Neural progenitor cell (in vitro differentiated cells): Measurements from ENCODE around the gene SPRING1. TPM values are rescaled to one million over a fixed set of nuclear protein-coding genes. Genes with fewer than 3 reads are reported as not detected.
A peak's percentile ranks its signal among the peaks of the same experiment; 100 is the strongest.

Experiments
- DNase-seq: peaks from one replicate; pipeline ENCODE4 v3.0.0-alpha.2; 2016; ENCODE audit warnings: low spot score
- H2AFZ ChIP-seq: fragments of 200-600 bp; sonication (generic); replicated peaks from 2 replicates; pipeline ENCODE4 v1.6.1; 2016; ENCODE audit warnings: antibody characterized with exemption
- H3F3A ChIP-seq: fragments of 200-600 bp; sonication (generic); 2 replicates; pipeline ENCODE4 v1.6.1; 2016; ENCODE audit warnings: antibody characterized with exemption, low read depth
- H3K27ac ChIP-seq: fragments of 200-600 bp; sonication (generic); 2 replicates; pipeline ENCODE4 v1.5.1; 2016; ENCODE audit warnings: mild to moderate bottlenecking
- H3K27me3 ChIP-seq: fragments of 200-600 bp; sonication (generic); 2 replicates; pipeline ENCODE4 v1.6.1; 2016; ENCODE audit warnings: mild to moderate bottlenecking, moderate library complexity
- H3K36me3 ChIP-seq: fragments of 200-600 bp; sonication (generic); 2 replicates; pipeline ENCODE4 v1.5.1; 2016
- H3K4me1 ChIP-seq: fragments of 200-600 bp; sonication (generic); 2 replicates; pipeline ENCODE4 v1.6.1; 2016; ENCODE audit warnings: mixed run types
- H3K4me2 ChIP-seq: fragments of 200-600 bp; sonication (generic); 2 replicates; pipeline ENCODE4 v1.6.1; 2016
- H3K4me3 ChIP-seq: fragments of 200-600 bp; sonication (generic); 2 replicates; pipeline ENCODE4 v1.5.1; 2016
- H3K79me2 ChIP-seq: fragments of 200-600 bp; sonication (generic); 2 replicates; pipeline ENCODE4 v1.6.1; 2016; ENCODE audit warnings: low read depth
- H3K9ac ChIP-seq: fragments of 200-600 bp; sonication (generic); 2 replicates; pipeline ENCODE4 v1.6.1; 2016
- H3K9me3 ChIP-seq: fragments of 200-600 bp; sonication (generic); 2 replicates; pipeline ENCODE4 v1.5.1; 2016; ENCODE audit warnings: low read depth
- H4K20me1 ChIP-seq: fragments of 200-600 bp; sonication (generic); 2 replicates; pipeline ENCODE4 v1.6.1; 2016; ENCODE audit warnings: low read depth
- H3K27ac Mint-ChIP-seq: 3 replicates; pipeline ENCODE4 v1.8.0; 2021; ENCODE audit warnings: mixed read lengths
- H3K27me3 Mint-ChIP-seq: 2 replicates; pipeline ENCODE4 v1.8.0; 2022; ENCODE audit warnings: low read depth, mild to moderate bottlenecking, inconsistent platforms, moderate library complexity, mixed read lengths; ENCODE audit not compliant: insufficient read depth
- H3K36me3 Mint-ChIP-seq: 3 replicates; pipeline ENCODE4 v1.8.0; 2021; ENCODE audit warnings: mixed read lengths
- H3K4me1 Mint-ChIP-seq: 3 replicates; pipeline ENCODE4 v1.8.0; 2021; ENCODE audit warnings: mixed read lengths
- H3K4me3 Mint-ChIP-seq: 3 replicates; pipeline ENCODE4 v1.8.0; 2021; ENCODE audit warnings: mild to moderate bottlenecking, moderate library complexity, mixed read lengths
- H3K9me3 Mint-ChIP-seq: 3 replicates; pipeline ENCODE4 v1.8.0; 2020; ENCODE audit warnings: mixed read lengths
- EZH2 ChIP-seq: fragments of 200-600 bp; sonication (generic); IDR thresholded peaks from 2 replicates; pipeline ENCODE4 v1.6.1; 2017; ENCODE audit warnings: antibody characterized with exemption, mild to moderate bottlenecking, moderate library complexity
- EZH2phosphoT487 ChIP-seq: fragments of 200-600 bp; sonication (generic); IDR thresholded peaks from 2 replicates; pipeline ENCODE4 v1.6.1; 2017; ENCODE audit warnings: antibody characterized with exemption
- total RNA-seq: library from RNA; depleted of rRNA; stranded (reverse); fragments of >200 nt; gene quantifications from 2 replicates; pipeline ENCODE4 v1.2.3, GENCODE V29; 2015; ENCODE audit warnings: low replicate concordance
- TF ChIP-seq, protein P1 (sequence below): fragments of 200-600 bp; sonication (generic); IDR thresholded peaks from 2 replicates; pipeline ENCODE4 v1.5.1; 2017; ENCODE audit warnings: antibody characterized with exemption, mild to moderate bottlenecking

SPRING1 gene, protein sequence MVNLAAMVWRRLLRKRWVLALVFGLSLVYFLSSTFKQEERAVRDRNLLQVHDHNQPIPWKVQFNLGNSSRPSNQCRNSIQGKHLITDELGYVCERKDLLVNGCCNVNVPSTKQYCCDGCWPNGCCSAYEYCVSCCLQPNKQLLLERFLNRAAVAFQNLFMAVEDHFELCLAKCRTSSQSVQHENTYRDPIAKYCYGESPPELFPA
- total RNA-seq = 40.4 and 41.9 TPM in 2 replicates

DNA sequence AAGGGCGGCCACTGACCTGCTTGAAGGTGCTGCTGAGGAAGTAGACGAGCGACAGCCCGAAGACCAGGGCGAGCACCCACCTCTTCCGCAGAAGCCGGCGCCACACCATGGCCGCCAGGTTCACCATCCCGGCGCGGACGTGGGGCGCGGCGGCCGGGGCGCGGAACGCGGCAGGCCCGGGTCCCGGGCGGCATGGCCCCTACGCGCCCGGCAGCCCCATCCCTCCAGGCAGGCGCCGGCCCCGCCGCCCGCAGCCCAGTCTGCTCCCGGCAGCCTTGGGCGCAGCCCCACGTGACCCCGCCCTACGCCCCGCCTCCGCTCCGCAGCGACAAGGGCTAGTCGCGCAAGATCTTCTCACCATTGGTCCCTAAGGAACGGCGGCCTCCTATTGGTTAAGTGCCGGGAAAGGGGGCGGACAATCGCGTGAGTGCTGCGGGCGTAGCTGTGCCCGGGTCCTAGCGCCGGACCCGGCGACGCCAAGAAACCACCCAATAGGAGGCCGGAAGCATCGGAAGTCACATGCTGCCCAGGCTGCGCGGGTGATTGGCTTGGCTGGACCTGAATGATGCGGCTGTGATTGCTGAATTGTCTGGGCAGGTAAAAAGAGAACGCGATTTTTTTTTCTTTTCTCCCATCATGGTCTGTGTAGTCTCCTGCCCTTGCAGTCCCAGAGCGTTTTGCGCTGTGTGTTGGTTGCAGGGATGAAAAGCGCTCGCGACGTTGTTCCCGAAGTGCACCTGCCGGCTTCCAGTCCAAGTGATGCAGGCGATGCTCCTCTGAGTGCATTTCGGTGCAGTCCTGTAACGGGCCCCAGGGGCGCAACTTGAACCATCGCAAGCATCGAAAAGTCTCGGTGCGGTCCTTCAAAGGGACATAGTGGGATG, at the start of gene SPRING1, which contains the start of gene RNFT2:
Gene SPRING1 (minus strand): TSS at position 296 of the 884 bp plus-strand sequence. CDS start 169 bp downstream, at position 127.
Gene RNFT2 (plus strand): TSS at position 542 of the 884 bp plus-strand sequence. CDS start 2,183 bp downstream, outside the sequence.
- H3K27ac Mint-ChIP-seq = peak within 1 kb of the TSS; percentile 77
- H3K4me1 Mint-ChIP-seq = peaks cover 28% of the 10 kb centered on the region
- Histone ChIP-seq H2AFZ (peak within 1 kb of the TSS; percentile 97), H3K27me3 (no peaks in the 10 kb centered on the region), H3K36me3 (no peaks in the 10 kb centered on the region), H3K4me1 (peaks cover 13% of the 10 kb centered on the region), H3K9me3 (no peaks in the 10 kb centered on the region), H4K20me1 (peaks cover 25% of the 10 kb centered on the region), H3K79me2 (peaks cover 57% of the 10 kb centered on the region), H3K4me2 (peak within 1 kb of the TSS; percentile 95), H3F3A (peaks cover 5% of the 10 kb centered on the region), H3K27ac (no peak within 1 kb of the TSS), H3K9ac (peak within 1 kb of the TSS; percentile 57), H3K4me3 (peak within 1 kb of the TSS; percentile 74)
- H3K27me3 Mint-ChIP-seq = no peaks in the 10 kb centered on the region
- TF ChIP-seq EZH2 (no peak), EZH2phosphoT487 (no peak)
- TF ChIP-seq, protein P1, sequence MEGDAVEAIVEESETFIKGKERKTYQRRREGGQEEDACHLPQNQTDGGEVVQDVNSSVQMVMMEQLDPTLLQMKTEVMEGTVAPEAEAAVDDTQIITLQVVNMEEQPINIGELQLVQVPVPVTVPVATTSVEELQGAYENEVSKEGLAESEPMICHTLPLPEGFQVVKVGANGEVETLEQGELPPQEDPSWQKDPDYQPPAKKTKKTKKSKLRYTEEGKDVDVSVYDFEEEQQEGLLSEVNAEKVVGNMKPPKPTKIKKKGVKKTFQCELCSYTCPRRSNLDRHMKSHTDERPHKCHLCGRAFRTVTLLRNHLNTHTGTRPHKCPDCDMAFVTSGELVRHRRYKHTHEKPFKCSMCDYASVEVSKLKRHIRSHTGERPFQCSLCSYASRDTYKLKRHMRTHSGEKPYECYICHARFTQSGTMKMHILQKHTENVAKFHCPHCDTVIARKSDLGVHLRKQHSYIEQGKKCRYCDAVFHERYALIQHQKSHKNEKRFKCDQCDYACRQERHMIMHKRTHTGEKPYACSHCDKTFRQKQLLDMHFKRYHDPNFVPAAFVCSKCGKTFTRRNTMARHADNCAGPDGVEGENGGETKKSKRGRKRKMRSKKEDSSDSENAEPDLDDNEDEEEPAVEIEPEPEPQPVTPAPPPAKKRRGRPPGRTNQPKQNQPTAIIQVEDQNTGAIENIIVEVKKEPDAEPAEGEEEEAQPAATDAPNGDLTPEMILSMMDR = peak; percentile 44
- DNase-seq = peak; percentile 99
- H3K36me3 Mint-ChIP-seq = peaks cover 10% of the 10 kb centered on the region
- H3K4me3 Mint-ChIP-seq = peak within 1 kb of the TSS; percentile 97
- no peaks in the 10 kb centered on the region for H3K9me3 Mint-ChIP-seq

DNA sequence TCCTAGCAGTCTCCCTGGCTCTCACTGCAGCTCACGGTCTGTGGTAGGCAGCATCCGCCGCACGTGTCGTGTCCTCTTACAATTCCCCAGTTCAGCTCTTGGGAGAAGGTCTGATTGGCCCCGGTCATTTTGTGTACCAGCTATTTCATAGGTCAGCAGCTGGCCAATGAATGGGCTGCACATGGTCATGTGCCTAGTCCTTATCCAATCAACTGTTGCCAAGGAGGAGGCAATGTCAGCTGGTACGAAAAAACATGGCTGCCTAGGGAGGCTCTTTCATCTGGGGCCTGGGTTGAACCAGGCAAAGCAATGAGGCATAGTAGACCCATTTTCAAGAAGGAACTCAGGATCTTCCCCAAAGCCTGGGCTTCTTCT, 46.4 kb upstream of the SPRING1 start:
- no peak overlapping the region for H2AFZ ChIP-seq
- H3K9ac ChIP-seq = no peak overlapping the region
- no peak overlapping the region for H3K27ac Mint-ChIP-seq
- H3K27me3 Mint-ChIP-seq = peaks cover 5% of the 10 kb centered on the region
- H3K79me2 ChIP-seq = no peaks in the 10 kb centered on the region
- H3K4me3 Mint-ChIP-seq = no peak overlapping the region
- no peaks in the 10 kb centered on the region for H3K4me1 ChIP-seq
- H3K4me1 Mint-ChIP-seq = no peaks in the 10 kb centered on the region
- no peaks in the 10 kb centered on the region for H3K9me3 ChIP-seq
- H3K27me3 ChIP-seq = no peaks in the 10 kb centered on the region
- peaks cover 2% of the 10 kb centered on the region for H3K9me3 Mint-ChIP-seq
- no peaks in the 10 kb centered on the region for H3F3A ChIP-seq
- no peaks in the 10 kb centered on the region for H3K36me3 ChIP-seq
- H3K4me3 ChIP-seq = no peak overlapping the region
- no peak overlapping the region for H3K4me2 ChIP-seq
- no peak overlapping the region for H3K27ac ChIP-seq
- peaks cover 42% of the 10 kb centered on the region for H3K36me3 Mint-ChIP-seq
- H4K20me1 ChIP-seq = no peaks in the 10 kb centered on the region
- no peak for TF ChIP-seq EZH2
- TF ChIP-seq, protein P1 = no peak
- TF ChIP-seq EZH2phosphoT487 = no peak
- DNase-seq = no peak

DNA sequence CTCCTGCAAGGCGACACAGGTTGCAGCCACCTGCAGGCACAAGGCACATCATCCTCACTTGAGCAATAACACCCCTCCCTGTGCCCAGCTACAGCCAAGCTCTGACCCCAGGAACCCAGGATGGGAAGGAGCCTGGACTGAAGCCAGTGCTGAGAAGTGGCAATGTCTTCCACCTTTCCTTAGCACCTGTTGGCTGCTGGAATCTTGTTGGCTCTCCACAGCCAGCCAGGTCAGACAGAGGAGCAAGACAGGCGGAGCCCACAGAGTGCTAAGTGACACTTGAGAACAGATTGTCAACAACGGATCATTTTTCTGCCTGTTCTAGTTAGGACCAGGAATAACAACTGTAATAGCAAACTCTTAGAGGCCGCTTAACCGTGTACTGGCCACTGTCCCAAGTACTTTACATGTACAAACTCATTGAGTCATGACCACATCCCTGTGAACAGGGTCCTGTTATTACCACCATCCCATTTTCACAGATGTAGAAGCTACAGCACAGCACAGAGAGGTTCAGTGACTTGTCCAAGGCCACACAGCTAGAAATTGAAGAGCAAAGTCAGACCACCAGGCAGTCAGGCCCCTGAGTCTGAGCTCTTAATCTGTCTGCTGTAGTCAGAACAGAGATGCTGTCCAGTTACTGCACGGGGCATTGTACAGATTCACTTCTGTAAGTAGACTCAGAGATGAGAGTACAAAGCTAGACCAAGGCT, 45.8 kb upstream of the SPRING1 start:
- Histone ChIP-seq H3F3A (no peaks in the 10 kb centered on the region), H3K27ac (no peak overlapping the region), H2AFZ (no peak overlapping the region), H3K36me3 (no peaks in the 10 kb centered on the region), H3K27me3 (no peaks in the 10 kb centered on the region), H3K4me1 (no peaks in the 10 kb centered on the region), H3K9ac (no peak overlapping the region), H3K4me3 (no peak overlapping the region), H3K4me2 (no peak overlapping the region), H4K20me1 (no peaks in the 10 kb centered on the region), H3K9me3 (no peaks in the 10 kb centered on the region), H3K79me2 (no peaks in the 10 kb centered on the region)
- H3K36me3 Mint-ChIP-seq = peaks cover 46% of the 10 kb centered on the region
- no peak overlapping the region for H3K4me3 Mint-ChIP-seq
- H3K27ac Mint-ChIP-seq = no peak overlapping the region
- H3K4me1 Mint-ChIP-seq = no peaks in the 10 kb centered on the region
- H3K27me3 Mint-ChIP-seq = peaks cover 5% of the 10 kb centered on the region
- H3K9me3 Mint-ChIP-seq = peaks cover 2% of the 10 kb centered on the region
- TF ChIP-seq EZH2phosphoT487 (no peak), EZH2 (no peak)
- TF ChIP-seq, protein P1 = no peak
- DNase-seq = no peak
